H9 (cell line): ENCODE results near the gene SPECC1. TPM values are rescaled to one million over a fixed set of nuclear protein-coding genes. Genes with fewer than 3 reads are reported as not detected.

Source experiments
- DNase-seq: peaks from one replicate; pipeline ENCODE4 v3.0.0-alpha.2; 2017
- H2AFZ ChIP-seq: one replicate; pipeline ENCODE4 v1.6.1; 2013; ENCODE audit warnings: mild to moderate bottlenecking, low read length, control low read depth, moderate library complexity
- H2AK5ac ChIP-seq: 2 replicates; pipeline ENCODE4 v1.6.1; 2013; ENCODE audit warnings: low read length, control low read depth, mixed read lengths; ENCODE audit not compliant: insufficient read length
- H2BK120ac ChIP-seq: one replicate; pipeline ENCODE4 v1.6.1; 2013; ENCODE audit warnings: low read depth, mild to moderate bottlenecking, low read length, control low read depth, inconsistent platforms; ENCODE audit not compliant: poor library complexity, severe bottlenecking
- H2BK12ac ChIP-seq: 2 replicates; pipeline ENCODE4 v1.6.1; 2013; ENCODE audit warnings: low read length, control low read depth, mixed read lengths, low read depth; ENCODE audit not compliant: insufficient read length
- H2BK15ac ChIP-seq: 2 replicates; pipeline ENCODE4 v1.6.1; 2013; ENCODE audit warnings: low read depth, low read length, control low read depth
- H2BK20ac ChIP-seq: one replicate; pipeline ENCODE4 v1.6.1; 2013; ENCODE audit warnings: low read depth, mild to moderate bottlenecking, low read length, control low read depth, inconsistent platforms; ENCODE audit not compliant: poor library complexity, severe bottlenecking
- H2BK5ac ChIP-seq: 2 replicates; pipeline ENCODE4 v1.6.1; 2013; ENCODE audit warnings: low read length, control low read depth, mixed read lengths; ENCODE audit not compliant: insufficient read length
- H3K14ac ChIP-seq: 2 replicates; pipeline ENCODE4 v1.6.1; 2013; ENCODE audit warnings: low read length, control low read depth; ENCODE audit not compliant: insufficient read depth
- H3K18ac ChIP-seq: 2 replicates; pipeline ENCODE4 v1.6.1; 2013; ENCODE audit warnings: low read depth, mild to moderate bottlenecking, mixed read lengths, low read length, control low read depth; ENCODE audit not compliant: insufficient read length
- H3K23ac ChIP-seq: 2 replicates; pipeline ENCODE4 v1.6.1; 2013; ENCODE audit warnings: low read length, control low read depth, mixed read lengths, low read depth; ENCODE audit not compliant: insufficient read length
- H3K23me2 ChIP-seq: 2 replicates; pipeline ENCODE4 v1.6.1; 2013; ENCODE audit warnings: low read depth, mild to moderate bottlenecking, mixed read lengths, low read length, control low read depth; ENCODE audit not compliant: insufficient read length, poor library complexity, severe bottlenecking
- H3K27ac ChIP-seq: 2 replicates; pipeline ENCODE4 v1.5.1; 2013; ENCODE audit warnings: low read length, control low read depth, mixed read lengths, low read depth; ENCODE audit not compliant: insufficient read length
- H3K27me3 ChIP-seq: 2 replicates; pipeline ENCODE4 v1.6.1; 2013; ENCODE audit warnings: low read length, control low read depth, inconsistent platforms; ENCODE audit not compliant: insufficient read depth
- H3K4ac ChIP-seq: 2 replicates; pipeline ENCODE4 v1.6.1; 2013; ENCODE audit warnings: low read depth, mild to moderate bottlenecking, control low read depth, inconsistent platforms, low read length, moderate library complexity
- H3K4me1 ChIP-seq: 2 replicates; pipeline ENCODE4 v1.6.1; 2013; ENCODE audit warnings: low read length, control low read depth, inconsistent platforms; ENCODE audit not compliant: insufficient read depth
- H3K4me2 ChIP-seq: 2 replicates; pipeline ENCODE4 v1.6.1; 2013; ENCODE audit warnings: low read length, control low read depth, mixed read lengths; ENCODE audit not compliant: insufficient read length, insufficient read depth
- H3K56ac ChIP-seq: 2 replicates; pipeline ENCODE4 v1.6.1; 2013; ENCODE audit warnings: low read depth, mild to moderate bottlenecking, mixed read lengths, low read length, control low read depth; ENCODE audit not compliant: insufficient read length
- H3K79me1 ChIP-seq: 2 replicates; pipeline ENCODE4 v1.6.1; 2013; ENCODE audit warnings: low read depth, mild to moderate bottlenecking, moderate library complexity, low read length, control low read depth, inconsistent platforms; ENCODE audit not compliant: insufficient read depth, poor library complexity, severe bottlenecking
- H3K79me2 ChIP-seq: 2 replicates; pipeline ENCODE4 v1.6.1; 2013; ENCODE audit warnings: low read length, control low read depth, inconsistent platforms; ENCODE audit not compliant: insufficient read depth
- H3K9ac ChIP-seq: 2 replicates; pipeline ENCODE4 v1.6.1; 2013; ENCODE audit warnings: low read length, control low read depth, mixed read lengths; ENCODE audit not compliant: insufficient read length; ENCODE audit errors: extremely low read depth
- H3K9me3 ChIP-seq: one replicate; pipeline ENCODE4 v1.6.1; 2013; ENCODE audit warnings: low read depth, low read length, inconsistent platforms; ENCODE audit not compliant: control insufficient read depth
- H3T11ph ChIP-seq: one replicate; pipeline ENCODE4 v1.6.1; 2013; ENCODE audit warnings: mild to moderate bottlenecking, low read length, control low read depth, inconsistent platforms
- H4K20me1 ChIP-seq: one replicate; pipeline ENCODE4 v1.6.1; 2013; ENCODE audit not compliant: control insufficient read depth, insufficient read length, insufficient read depth
- H4K5ac ChIP-seq: 2 replicates; pipeline ENCODE4 v1.6.1; 2013; ENCODE audit warnings: low read depth, mild to moderate bottlenecking, mixed read lengths, low read length, control low read depth; ENCODE audit not compliant: insufficient read length
- H4K8ac ChIP-seq: replicated peaks from 2 replicates; pipeline ENCODE4 v1.6.1; 2013; ENCODE audit warnings: low read length, control low read depth, mixed read lengths, low read depth; ENCODE audit not compliant: insufficient read length
- H4K91ac ChIP-seq: 2 replicates; pipeline ENCODE4 v1.6.1; 2013; ENCODE audit warnings: low read depth, mild to moderate bottlenecking, moderate library complexity, mixed read lengths, low read length, control low read depth; ENCODE audit not compliant: insufficient read length
- H3K27ac Mint-ChIP-seq, 3 experiments: 2 replicates in 2 of 3; 3 replicates in 1 of 3; pipeline ENCODE4 v1.8.0; 2020 to 2021; ENCODE audit warnings: mixed read lengths in 3 of 3, mild to moderate bottlenecking in 1 of 3, moderate library complexity in 1 of 3
- H3K27me3 Mint-ChIP-seq: 2 replicates; pipeline ENCODE4 v1.8.0; 2021; ENCODE audit warnings: low read depth, mild to moderate bottlenecking, moderate library complexity, mixed read lengths
- H3K36me3 Mint-ChIP-seq, 3 experiments: 2 replicates in 2 of 3; 3 replicates in 1 of 3; pipeline ENCODE4 v1.8.0; 2020 to 2021; ENCODE audit warnings: low read depth in 3 of 3, mixed read lengths in 3 of 3; ENCODE audit not compliant: insufficient read depth in 1 of 3
- H3K4me1 Mint-ChIP-seq, 2 experiments: 2 replicates each; pipeline ENCODE4 v1.8.0; 2020; ENCODE audit warnings: mixed read lengths in 2 of 2
- H3K4me3 Mint-ChIP-seq, 2 experiments: 2 replicates in 1 of 2; 3 replicates in 1 of 2; pipeline ENCODE4 v1.8.0; 2020 to 2021; ENCODE audit warnings: mild to moderate bottlenecking in 2 of 2, mixed read lengths in 2 of 2, moderate library complexity in 1 of 2
- H3K9me3 Mint-ChIP-seq, 2 experiments: 2 replicates in 1 of 2; 3 replicates in 1 of 2; pipeline ENCODE4 v1.8.0; 2020; ENCODE audit warnings: mild to moderate bottlenecking in 2 of 2, mixed read lengths in 2 of 2, moderate library complexity in 1 of 2
- WGBS: extraction: QIAGEN DNeasy Blood & Tissue Kit; methylation state at CpG from one replicate; pipeline ENCODE4 v1.1.7; 2013; ENCODE audit warnings: missing lambda C conversion rate, low lambda C conversion rate, mixed read lengths; ENCODE audit not compliant: insufficient read length; ENCODE audit errors: extremely low coverage; 5-methylcytosine and 5-hydroxymethylcytosine counted together
- total RNA-seq: library from RNA; stranded (reverse); gene quantifications from 2 replicates; pipeline ENCODE4 v1.2.1, GENCODE V29; 2021
- TF ChIP-seq, protein P1 (sequence below): fragments of 200-600 bp; sonication (generic); conservative IDR thresholded peaks from 3 replicates; pipeline ENCODE4 v1.8.0; 2021; ENCODE audit warnings: antibody characterized with exemption, mild to moderate bottlenecking

Gene SPECC1
- total RNA-seq, 1 experiment from 2014 or later: 65.7 TPM

- no peak overlapping the region for H3K4me3 Mint-ChIP-seq
- Histone ChIP-seq H3K9me3 (no peaks in the 10 kb centered on the region), H2BK15ac (no peak overlapping the region), H3K23me2 (no peaks in the 10 kb centered on the region), H3K56ac (no peak overlapping the region), H3K27me3 (no peaks in the 10 kb centered on the region), H3K4me1 (no peaks in the 10 kb centered on the region), H2BK20ac (no peak overlapping the region), H2BK12ac (no peak overlapping the region), H3K9ac (no peak overlapping the region), H3K79me2 (no peaks in the 10 kb centered on the region), H3K4ac (no peak overlapping the region), H3K79me1 (no peaks in the 10 kb centered on the region), H3K23ac (no peak overlapping the region), H2AFZ (no peak overlapping the region), H2BK5ac (no peak overlapping the region), H3K4me2 (no peak overlapping the region), H2BK120ac (no peak overlapping the region), H4K20me1 (no peaks in the 10 kb centered on the region), H3K18ac (no peak overlapping the region), H4K5ac (no peak overlapping the region), H4K8ac (no peak overlapping the region), H4K91ac (no peak overlapping the region), H3K14ac (no peak overlapping the region), H2AK5ac (no peak overlapping the region), H3T11ph (no peak overlapping the region), H3K27ac (no peak overlapping the region)
- no CpG with 5 or more reads among the region's 10 CpGs for whole genome bisulfite sequencing
- H3K27ac Mint-ChIP-seq: no peak overlapping the region
- H3K9me3 Mint-ChIP-seq: peaks cover 0 to 3% of the 10 kb centered on the region in 2 experiments; a peak in 2 of 5 replicates
- peaks cover 3 to 4% of the 10 kb centered on the region in 2 experiments for H3K4me1 Mint-ChIP-seq
- TF ChIP-seq, protein P1, sequence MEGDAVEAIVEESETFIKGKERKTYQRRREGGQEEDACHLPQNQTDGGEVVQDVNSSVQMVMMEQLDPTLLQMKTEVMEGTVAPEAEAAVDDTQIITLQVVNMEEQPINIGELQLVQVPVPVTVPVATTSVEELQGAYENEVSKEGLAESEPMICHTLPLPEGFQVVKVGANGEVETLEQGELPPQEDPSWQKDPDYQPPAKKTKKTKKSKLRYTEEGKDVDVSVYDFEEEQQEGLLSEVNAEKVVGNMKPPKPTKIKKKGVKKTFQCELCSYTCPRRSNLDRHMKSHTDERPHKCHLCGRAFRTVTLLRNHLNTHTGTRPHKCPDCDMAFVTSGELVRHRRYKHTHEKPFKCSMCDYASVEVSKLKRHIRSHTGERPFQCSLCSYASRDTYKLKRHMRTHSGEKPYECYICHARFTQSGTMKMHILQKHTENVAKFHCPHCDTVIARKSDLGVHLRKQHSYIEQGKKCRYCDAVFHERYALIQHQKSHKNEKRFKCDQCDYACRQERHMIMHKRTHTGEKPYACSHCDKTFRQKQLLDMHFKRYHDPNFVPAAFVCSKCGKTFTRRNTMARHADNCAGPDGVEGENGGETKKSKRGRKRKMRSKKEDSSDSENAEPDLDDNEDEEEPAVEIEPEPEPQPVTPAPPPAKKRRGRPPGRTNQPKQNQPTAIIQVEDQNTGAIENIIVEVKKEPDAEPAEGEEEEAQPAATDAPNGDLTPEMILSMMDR: no peak
- peaks cover 0 to 5% (median 4%) of the 10 kb centered on the region in 3 experiments; a peak in 2 of 7 replicates for H3K36me3 Mint-ChIP-seq
- no peaks in the 10 kb centered on the region; the same call in 1 of the 2 replicates for H3K27me3 Mint-ChIP-seq
- no peak for DNase-seq
These were observed 102.4 kb downstream of the SPECC1 start for GRCh38 chr17:20111538-20111937.
